PC-3 (cell line): Measurements from ENCODE around the gene ALG3.

ENCODE experiments used
- EZH2 ChIP-seq: fragments of 300-600 bp; sonication (generic); IDR thresholded peaks from one replicate; pipeline ENCODE4 v1.6.1; 2017; ENCODE audit warnings: antibody characterized with exemption, mild to moderate bottlenecking, low read length; ENCODE audit not compliant: unreplicated experiment
- EZH2phosphoT487 ChIP-seq: fragments of 300-600 bp; sonication (generic); IDR thresholded peaks from 2 replicates; pipeline ENCODE4 v1.6.1; 2018; ENCODE audit warnings: mild to moderate bottlenecking, antibody characterized with exemption, low read length, borderline replicate concordance
- TF ChIP-seq, protein P1 (sequence below): fragments of 300-600 bp; sonication (generic); conservative IDR thresholded peaks from 2 replicates; pipeline ENCODE4 v1.5.1; 2017; ENCODE audit warnings: antibody characterized with exemption, low read depth, mild to moderate bottlenecking, low read length

- TF ChIP-seq, protein P1, sequence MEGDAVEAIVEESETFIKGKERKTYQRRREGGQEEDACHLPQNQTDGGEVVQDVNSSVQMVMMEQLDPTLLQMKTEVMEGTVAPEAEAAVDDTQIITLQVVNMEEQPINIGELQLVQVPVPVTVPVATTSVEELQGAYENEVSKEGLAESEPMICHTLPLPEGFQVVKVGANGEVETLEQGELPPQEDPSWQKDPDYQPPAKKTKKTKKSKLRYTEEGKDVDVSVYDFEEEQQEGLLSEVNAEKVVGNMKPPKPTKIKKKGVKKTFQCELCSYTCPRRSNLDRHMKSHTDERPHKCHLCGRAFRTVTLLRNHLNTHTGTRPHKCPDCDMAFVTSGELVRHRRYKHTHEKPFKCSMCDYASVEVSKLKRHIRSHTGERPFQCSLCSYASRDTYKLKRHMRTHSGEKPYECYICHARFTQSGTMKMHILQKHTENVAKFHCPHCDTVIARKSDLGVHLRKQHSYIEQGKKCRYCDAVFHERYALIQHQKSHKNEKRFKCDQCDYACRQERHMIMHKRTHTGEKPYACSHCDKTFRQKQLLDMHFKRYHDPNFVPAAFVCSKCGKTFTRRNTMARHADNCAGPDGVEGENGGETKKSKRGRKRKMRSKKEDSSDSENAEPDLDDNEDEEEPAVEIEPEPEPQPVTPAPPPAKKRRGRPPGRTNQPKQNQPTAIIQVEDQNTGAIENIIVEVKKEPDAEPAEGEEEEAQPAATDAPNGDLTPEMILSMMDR, result no peak
- no peak for TF ChIP-seq EZH2phosphoT487
- no peak for TF ChIP-seq EZH2
Measured at GRCh38 chr3:184237211-184237610, 11.6 kb downstream of the ALG3 start.
